ENCODE results near the gene PLSCR1. TPM values are rescaled to one million over a fixed set of nuclear protein-coding genes. Genes with fewer than 3 reads are reported as not detected.

Gene PLSCR1
- total RNA-seq: 37.0 TPM

DNA sequence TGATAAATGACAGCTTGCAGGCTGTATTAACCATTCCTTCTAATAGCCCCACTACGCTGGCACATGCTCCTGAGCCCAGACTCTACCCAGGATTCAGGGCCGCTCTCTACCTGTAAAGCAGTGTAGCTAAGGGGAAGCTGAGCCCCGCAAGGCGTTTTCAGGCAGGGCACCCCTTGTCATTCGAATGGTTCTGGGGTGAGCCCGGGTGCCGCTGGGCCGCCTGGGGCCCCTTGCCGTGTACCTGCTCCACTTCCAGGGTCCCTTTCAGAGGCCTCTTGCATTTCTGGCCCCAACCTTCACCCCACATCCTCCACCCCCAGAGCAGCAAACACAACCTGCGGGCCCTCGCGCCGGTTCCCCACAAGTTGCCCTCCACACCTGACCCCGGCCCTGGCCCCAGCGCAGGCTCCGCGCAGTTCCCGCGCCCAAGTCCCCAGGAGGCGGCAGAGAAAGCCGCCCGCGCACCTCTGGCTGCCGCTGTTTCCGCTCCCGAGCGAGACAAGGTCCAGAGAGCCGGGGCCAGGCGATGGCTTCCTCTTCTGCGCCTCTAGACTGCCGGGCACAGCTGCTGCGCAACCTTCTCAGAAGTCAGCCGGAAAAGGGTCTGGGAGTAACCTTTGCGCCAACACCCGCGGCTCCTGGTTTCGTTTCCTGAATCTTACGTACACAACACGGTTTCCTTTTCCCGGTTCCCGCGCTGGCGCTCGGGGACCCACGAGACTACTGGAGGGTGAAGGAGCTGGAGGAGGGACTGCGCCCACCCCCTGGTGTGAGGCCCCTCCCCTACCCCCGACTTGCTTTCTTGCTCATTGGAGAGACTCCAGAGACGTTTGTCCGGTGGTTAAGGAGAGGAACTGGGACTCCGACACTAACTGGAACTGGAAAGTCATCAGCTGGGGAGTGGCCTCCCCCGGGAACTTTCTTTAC is at the start of gene PLSCR1:
Gene PLSCR1 (minus strand): TSS at position 606 of the 927 bp plus-strand sequence. CDS start 8,055 bp downstream, outside the sequence.
- peak; percentile 92 for DNase-seq

- DNase-seq: no peak
Observed at GRCh38 chr3:146593776-146594175, 49.4 kb upstream of the PLSCR1 start.

GRCh38 chr3:146590521-146590920 is 46.1 kb upstream of the PLSCR1 start:
- DNase-seq: no peak

- DNase-seq: peak; percentile 73
Observed at GRCh38 chr3:146589899-146590508, 45.6 kb upstream of the PLSCR1 start.

DNA sequence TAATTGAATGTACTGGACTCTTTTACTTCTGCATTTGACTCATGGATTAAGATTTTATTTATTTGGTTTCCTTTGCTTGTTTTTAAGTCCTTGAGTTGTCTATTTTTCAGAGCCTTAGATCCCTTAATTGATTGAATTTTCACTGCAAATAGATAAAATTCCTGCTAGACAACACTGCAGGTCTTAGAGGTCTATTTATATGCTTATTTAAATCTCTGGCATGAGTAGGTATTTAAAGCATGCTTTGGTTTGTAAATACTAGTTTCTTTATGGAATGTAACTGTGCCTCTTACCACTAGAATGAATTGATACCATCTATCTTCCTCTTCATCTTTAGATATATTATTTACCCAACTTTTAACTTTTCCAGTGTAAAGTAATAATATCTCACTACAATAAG is 40.7 kb upstream of the PLSCR1 start:
- DNase-seq: no peak

DNA sequence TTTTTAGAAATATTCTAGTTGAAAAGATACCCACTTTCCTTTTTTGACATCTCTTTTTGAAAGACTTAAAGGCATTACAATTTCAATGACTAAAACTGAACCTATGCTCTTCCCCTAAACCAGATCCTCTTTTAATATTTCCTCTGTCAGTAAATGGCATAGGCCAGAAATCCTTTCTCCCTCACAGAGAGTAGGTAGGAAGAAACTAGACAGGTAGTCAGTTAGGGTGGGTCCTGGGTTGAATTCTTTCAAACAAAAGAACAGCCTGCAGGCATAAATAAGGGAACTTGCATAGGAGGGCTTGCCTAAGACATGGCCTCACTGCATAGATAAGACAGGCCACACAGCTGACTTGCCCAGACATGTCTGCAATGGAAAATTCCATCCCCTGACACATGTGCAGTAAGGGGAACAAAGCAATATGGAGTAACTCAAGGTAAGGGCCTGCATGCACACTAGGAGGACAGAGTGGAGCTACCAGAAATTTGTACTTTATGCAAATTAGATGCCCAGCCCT is 37.6 kb upstream of the PLSCR1 start:
- DNase-seq: peak; percentile 6

GRCh38 chr3:146581080-146581601 is 36.7 kb upstream of the PLSCR1 start:
- DNase-seq: no peak

GRCh38 chr3:146577662-146578061 is 33.3 kb upstream of the PLSCR1 start:
- peak; percentile 70 for DNase-seq

- DNase-seq: peak; percentile 22
Observed at GRCh38 chr3:146575636-146576035, 31.2 kb upstream of the PLSCR1 start.

- DNase-seq: no peak
Observed at GRCh38 chr3:146574173-146574572, 29.8 kb upstream of the PLSCR1 start.

DNA sequence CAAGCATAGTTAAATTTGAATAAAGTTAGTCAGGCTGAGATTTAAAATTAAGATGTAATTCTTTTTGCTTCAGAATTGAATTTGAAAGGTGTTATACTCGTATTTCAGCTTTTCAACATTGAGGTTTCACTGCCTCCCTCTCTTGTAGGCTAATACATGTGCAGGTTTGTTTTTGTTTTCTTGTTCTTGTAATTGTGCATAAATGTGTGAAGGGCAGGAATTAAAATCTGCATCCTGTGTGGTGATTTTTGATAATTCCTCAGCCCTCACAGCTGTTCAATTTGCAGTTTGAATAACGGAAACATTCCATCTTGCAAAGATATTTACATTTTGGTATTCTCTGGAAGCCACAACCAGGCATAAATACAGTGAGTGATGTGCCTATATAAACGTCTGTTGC is 24.9 kb upstream of the PLSCR1 start:
- no peak for DNase-seq

- no peak for DNase-seq
Observed at GRCh38 chr3:146566138-146566537, 21.7 kb upstream of the PLSCR1 start.

DNA sequence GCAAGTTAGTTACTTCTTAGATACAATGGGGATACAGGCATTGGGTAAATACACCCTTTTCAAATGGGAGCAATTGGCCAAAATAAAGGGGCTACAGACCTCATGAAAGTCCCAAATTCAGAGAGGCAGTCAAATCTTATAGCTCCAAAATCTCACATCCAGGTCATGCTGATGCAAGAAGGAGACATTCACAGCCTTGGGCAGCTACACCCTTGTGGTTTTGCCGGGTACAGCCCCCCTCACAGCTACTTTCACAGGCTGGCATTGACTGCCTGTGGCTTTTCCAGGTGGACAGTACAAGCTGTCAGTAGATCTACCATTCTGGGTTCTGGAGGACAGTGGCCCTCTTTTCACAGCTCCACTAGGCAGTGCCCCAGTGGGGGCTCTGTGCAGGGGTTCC is 17.5 kb upstream of the PLSCR1 start:
- DNase-seq: no peak

- DNase-seq: no peak
Observed at GRCh38 chr3:146561463-146561862, 17.1 kb upstream of the PLSCR1 start.

DNA sequence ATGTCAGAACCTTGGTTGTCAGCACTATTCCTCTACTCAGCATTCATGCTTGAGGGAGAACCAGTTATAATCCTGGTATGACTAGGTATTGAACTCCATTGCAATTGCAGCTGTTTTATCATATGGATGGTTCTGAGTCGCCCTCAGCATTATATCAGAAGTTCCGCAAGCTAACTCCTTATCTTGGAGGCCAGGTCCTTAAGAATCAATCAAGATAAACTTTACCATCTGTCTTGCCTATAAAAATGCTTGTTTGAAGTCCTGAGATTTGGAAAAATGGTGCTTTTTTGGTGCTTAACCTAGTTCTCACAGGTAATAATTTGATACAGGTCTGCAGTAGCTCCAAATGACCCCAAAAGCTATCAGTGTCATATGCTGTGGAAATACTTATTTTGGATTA is 16.3 kb upstream of the PLSCR1 start:
- no peak for DNase-seq

DNA sequence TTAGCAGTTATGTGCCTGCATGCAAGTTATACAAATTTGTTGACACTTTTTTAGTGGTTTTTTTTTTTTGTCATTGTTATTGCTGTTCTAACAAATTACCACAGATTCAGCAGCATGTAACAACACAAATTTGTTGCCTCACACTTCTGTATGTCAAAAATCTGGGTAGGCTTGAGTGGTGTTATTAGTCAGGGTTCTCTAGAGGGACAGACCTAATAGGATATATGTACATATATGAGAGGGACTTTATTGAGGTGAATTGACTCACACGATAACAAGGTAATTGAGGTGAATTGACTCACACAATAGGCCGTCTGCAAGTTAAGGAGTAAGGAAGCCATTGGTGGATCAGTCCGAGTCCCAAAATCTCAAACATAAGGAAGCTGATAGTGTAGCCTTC is 15.0 kb upstream of the PLSCR1 start:
- DNase-seq: no peak

GRCh38 chr3:146558781-146559180 is 14.4 kb upstream of the PLSCR1 start:
- DNase-seq: no peak

GRCh38 chr3:146557745-146558144 is 13.3 kb upstream of the PLSCR1 start:
- no peak for DNase-seq

DNA sequence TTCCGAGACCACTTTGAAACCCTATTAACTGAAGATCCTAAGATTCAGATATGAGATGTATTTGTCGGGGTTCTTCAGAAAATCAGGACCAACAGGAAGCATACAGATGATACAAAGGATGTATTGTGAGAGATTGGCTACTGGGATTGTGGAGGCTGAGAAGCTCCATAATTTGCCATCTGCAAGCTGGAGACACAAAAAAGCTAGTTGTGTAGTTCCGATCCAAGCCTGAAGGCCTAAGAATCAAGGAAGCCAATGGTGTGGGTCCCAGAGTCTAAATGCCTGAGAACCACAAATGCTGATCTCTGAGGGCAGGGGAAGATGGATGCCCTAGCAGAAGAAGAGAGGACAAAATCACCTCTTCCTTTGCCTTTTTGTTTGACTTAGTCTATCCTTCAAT is 10.9 kb upstream of the PLSCR1 start:
- DNase-seq: no peak

- DNase-seq: no peak
Observed at GRCh38 chr3:146554151-146554760, 9.8 kb upstream of the PLSCR1 start.

DNA sequence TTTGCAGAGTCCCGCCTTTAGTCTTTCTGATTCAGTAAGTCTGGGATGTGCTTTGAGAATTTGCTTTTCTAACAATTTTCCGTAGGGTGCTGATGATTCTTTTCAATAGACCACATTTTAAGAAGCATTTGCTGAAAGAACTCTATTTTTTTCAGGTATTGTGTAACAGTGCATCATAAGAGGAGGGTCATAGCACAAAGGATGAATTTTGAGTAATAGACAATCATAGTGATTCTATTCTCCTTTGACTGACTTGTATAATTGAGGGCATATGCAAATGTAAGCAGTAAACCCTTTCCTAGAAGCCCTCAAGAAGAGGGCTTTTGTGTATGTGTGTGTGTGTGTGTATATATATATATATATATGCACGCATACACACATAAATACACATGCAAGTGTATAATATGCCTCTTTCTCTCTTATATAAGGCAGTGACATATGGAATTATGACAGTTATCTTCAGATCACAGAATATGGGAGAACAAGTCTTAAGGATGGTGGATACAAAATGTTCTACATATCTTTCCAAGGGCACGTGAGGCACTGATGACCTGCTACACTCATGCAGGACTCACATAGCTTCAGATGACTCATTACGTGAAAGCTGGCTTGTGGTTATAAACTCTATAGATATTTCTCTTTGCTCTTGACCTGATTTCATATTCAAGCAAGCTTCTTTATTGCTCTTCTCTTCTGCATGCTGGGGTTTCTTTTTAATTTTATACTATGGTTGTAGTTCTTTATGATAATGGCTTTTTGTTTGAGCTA is 6.5 kb upstream of the PLSCR1 start:
- no peak for DNase-seq

GRCh38 chr3:146550070-146550615 is 5.7 kb upstream of the PLSCR1 start:
- no peak for DNase-seq

Measured in tongue (tissue), 2 donors.